ENCODE data around the gene PIGQ.

Gene PIGQ

DNA sequence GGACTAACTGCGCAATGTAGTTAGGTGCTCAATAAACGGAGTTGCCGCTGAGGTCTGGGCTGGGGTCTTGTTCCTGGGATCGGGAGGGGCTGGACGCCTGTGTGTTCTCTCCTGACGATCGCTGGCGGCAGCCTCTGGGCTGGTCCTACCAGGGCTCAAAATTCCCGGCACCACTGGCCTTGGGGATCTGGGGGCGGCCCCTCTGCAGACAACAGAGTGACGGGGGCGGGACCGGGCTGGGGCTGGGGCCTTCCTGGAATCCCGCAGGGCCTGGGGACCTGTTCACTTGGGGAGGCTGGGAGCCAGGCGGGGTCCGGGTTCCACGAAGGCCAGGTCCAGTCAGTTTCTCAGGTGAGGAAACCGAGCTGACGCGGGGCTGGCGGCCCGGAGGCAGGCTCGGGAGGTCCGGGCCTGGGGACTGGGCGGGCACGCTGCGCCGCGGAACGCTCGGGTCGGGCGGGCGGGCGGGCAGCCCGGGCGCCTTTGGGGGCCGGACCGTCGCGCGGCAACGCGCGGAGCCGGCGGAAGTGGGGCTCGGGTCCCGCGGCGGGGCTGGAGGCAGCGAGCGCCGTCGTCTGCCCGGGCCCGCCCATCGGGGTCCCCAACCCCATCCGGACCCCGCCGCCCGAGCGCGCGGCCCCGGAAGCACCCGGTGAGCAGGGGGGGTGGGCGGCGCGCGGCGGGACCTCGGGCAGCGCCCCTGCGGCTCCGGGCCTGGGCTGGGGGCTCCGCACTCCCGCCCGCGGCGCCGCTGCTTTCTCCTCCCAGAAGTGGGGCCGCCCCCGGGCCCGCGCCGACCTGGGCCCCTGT lies at the start of gene PIGQ:
Gene PIGQ (plus strand): TSS at position 524 of the 810 bp plus-strand sequence. CDS start 4,107 bp downstream, outside the sequence.
- H3K4me3 ChIP-seq (replicated peaks in 1 of 2; ENCODE audit: low read depth in 2 of 2, low read length in 2 of 2), result peak within 1 kb of the TSS; percentile 60 to 77
- TF ChIP-seq, protein P1, sequence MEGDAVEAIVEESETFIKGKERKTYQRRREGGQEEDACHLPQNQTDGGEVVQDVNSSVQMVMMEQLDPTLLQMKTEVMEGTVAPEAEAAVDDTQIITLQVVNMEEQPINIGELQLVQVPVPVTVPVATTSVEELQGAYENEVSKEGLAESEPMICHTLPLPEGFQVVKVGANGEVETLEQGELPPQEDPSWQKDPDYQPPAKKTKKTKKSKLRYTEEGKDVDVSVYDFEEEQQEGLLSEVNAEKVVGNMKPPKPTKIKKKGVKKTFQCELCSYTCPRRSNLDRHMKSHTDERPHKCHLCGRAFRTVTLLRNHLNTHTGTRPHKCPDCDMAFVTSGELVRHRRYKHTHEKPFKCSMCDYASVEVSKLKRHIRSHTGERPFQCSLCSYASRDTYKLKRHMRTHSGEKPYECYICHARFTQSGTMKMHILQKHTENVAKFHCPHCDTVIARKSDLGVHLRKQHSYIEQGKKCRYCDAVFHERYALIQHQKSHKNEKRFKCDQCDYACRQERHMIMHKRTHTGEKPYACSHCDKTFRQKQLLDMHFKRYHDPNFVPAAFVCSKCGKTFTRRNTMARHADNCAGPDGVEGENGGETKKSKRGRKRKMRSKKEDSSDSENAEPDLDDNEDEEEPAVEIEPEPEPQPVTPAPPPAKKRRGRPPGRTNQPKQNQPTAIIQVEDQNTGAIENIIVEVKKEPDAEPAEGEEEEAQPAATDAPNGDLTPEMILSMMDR (IDR thresholded peaks at IDR 0.05; ENCODE audit: low read depth, low read length), result no peak
- DNase-seq (ENCODE audit: low read depth in 2 of 2), result peak; percentile 55 to 67

DNA sequence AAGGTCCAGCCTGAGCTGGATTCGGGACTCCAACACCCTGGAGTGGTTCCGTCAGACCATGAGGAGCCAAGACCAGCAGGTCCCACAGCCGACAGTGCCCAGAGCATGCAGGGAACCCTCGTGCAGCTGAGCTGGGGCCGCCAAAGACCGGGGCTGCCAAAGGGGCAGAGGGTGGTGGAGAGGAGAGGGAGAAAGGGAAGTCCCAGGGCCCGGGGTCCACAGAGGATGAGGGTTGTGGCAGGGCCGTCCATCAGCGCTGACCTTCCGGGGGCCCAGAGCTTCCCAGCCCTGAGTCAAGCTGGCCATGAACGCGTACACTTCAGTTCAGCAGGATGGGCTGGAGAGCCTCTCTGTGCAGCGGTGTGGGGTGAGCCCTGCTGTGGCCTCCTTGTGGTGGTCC lies 48.9 kb upstream of the PIGQ start:
- TF ChIP-seq, protein P1 (IDR thresholded peaks at IDR 0.05; ENCODE audit: low read depth, low read length), result no peak
- no peak for DNase-seq (ENCODE audit: low read depth in 2 of 2)
- H3K4me3 ChIP-seq (replicated peaks in 1 of 2; ENCODE audit: low read depth in 2 of 2, low read length in 2 of 2), result no peak overlapping the region

DNA sequence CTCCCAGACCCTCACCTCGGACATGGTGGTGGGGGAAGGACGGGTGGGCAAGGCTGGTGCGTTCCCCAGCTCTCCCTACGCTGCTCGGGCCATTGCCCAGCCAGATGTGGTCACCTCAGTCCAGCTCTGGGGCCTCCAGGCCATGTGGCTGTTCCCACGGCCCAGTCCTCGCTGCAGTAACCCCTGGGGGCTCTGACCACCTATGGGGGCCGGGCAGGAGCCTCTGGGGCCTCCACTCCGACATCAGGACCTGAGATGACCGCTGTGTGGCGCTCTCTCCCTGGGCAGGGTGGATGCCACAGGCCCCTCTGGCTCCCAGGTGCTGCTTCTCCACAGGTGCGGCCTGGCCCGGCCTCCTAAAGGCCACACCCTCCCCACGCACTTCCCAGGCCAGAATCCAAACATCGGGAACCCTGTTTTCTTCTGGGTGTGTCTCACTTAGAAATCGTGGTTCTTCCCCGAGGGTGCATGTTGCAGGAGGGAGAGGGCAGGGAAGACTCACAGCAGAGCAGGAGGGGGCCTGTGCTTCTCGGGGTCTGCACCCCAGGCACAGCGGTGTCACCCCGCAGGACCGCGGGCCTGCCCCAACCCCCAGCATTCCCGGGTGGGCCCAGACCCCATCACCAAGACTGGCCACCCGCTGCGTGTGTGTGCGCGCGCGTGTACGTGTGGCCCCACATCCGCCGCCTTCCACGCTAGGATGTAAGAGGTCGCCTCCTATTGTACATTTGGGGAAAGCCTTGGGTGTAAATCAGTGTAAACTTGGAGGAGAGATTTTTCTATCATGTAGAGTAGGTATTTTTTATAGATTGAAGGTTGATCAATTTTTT lies 48.2 kb upstream of the PIGQ start:
- no peak for DNase-seq (ENCODE audit: low read depth in 2 of 2)
- no peak overlapping the region for H3K4me3 ChIP-seq (replicated peaks in 1 of 2; ENCODE audit: low read depth in 2 of 2, low read length in 2 of 2)
- TF ChIP-seq, protein P1 (IDR thresholded peaks at IDR 0.05; ENCODE audit: low read depth, low read length), result no peak

DNA sequence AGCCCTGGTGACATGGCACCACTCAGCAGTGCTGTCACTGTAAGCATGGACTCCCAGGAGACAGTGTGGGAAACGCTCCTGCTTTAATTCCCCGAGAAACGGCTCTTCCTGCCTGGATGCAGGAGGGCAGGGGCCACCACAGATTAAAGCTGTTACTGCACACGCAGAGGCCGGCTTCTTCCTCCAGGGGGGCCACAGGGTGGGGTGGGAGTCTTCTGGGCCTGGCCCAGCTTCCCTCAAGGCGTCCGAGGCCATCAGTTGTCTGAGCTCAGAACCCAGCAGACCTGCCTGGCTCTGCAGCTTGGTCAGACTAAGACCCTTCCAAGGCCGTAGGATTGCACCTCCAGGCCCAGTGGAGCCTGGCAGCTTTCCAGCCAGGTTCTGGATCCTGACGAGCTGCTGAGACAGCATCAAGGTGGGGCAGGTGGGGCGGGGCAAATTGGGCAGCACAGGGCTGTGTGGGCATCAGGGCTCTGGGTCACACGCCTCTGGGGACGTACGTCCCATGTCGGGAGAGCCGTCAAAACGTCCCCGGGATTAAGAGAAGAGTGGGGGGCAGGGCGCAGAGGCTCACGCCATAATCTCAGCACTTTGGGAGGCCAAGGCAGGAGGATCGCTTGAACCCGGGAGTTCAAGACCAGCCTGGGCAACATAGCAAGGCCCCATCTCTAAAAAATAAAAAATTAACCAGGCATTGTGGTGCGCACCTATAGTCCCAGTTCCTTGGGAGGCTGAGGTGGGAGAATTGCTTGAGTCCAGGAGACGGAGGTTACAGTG lies 47.3 kb upstream of the PIGQ start:
- H3K4me3 ChIP-seq (replicated peaks in 1 of 2; ENCODE audit: low read depth in 2 of 2, low read length in 2 of 2), result no peak overlapping the region
- DNase-seq (ENCODE audit: low read depth in 2 of 2), result no peak
- TF ChIP-seq, protein P1 (IDR thresholded peaks at IDR 0.05; ENCODE audit: low read depth, low read length), result no peak

DNA sequence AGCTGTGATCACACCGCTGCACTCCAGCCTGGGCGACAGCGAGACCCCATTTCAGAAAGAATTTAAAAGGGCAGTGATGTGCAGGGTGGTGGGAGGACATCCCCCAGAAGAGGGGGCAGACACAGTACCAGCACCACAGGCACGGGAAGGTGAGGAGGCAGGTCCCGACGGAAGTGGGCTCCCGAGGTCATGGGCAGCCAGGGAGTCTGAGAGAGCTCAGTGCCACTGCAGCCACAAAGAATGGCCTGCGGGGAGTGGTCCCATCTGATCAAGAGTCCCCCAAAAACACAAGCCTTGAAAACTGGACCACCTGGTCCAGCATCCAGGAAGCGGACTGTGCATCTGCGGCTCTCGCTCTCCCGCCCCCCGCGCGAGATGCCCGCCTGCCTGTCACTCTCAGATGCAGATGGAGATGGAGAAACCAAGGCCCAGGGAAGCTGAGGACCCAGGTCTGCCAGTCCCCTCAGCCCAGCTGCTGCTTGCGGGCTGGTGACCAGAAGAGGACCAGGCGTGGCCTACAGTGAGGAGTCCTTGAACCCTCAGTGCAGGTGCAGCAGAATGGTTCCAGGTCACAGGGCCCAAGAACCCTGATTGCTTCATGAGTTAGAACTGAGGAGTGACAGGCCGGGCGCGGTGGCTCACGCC lies 46.5 kb upstream of the PIGQ start:
- no peak for DNase-seq (ENCODE audit: low read depth in 2 of 2)
- TF ChIP-seq, protein P1 (IDR thresholded peaks at IDR 0.05; ENCODE audit: low read depth, low read length), result no peak
- no peak overlapping the region for H3K4me3 ChIP-seq (replicated peaks in 1 of 2; ENCODE audit: low read depth in 2 of 2, low read length in 2 of 2)

Measured in cardiac fibroblast (primary cell).